Neural cell (in vitro differentiated cells): ENCODE data around the gene IRAK2.

ENCODE experiments used
- EZH2 ChIP-seq: fragments of 200-600, 300-800 bp; shearing (Covaris generic), sonication (generic); IDR thresholded peaks from 2 replicates; pipeline ENCODE4 v1.6.1; 2014; ENCODE audit warnings: antibody characterized with exemption, low read length, borderline replicate concordance, mild to moderate bottlenecking; ENCODE audit not compliant: insufficient read depth, poor library complexity, severe bottlenecking
- POLR2AphosphoS5 ChIP-seq: IDR thresholded peaks from 2 replicates; pipeline ENCODE4 v1.6.1; 2012
- TAF1 ChIP-seq: IDR thresholded peaks from 2 replicates; pipeline ENCODE4 v1.6.1; 2012; ENCODE audit warnings: low read depth
- TF ChIP-seq, protein P1 (sequence below): fragments of 450-650 bp; IDR thresholded peaks from 2 replicates; pipeline ENCODE4 v1.5.1; 2014; ENCODE audit warnings: antibody characterized with exemption, mild to moderate bottlenecking, moderate library complexity; ENCODE audit not compliant: poor library complexity, severe bottlenecking

DNA sequence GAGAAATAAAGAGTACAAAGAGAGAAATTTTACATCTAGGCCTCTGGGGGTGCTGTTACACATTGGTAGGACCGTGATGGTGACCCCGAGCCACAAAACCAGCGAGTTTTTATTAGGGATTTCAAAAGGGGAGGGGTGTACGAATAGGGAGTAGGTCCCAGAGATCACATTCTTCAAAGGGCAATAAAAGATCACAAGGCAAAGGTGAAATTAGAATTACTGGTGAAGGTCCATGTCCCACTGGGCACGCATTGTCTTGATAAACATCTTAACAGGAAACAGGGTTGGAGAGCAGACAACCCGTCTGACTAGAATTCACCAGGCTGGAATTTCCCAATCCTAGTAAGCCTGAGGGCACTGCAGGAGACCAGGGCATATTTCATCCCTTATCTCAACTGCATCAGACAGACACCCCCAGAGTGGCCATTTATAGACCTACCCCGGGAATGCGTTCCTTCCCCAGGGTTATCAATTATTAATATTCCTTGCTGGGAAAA, 4.3 kb downstream of the IRAK2 start:
- no peak for TF ChIP-seq POLR2AphosphoS5
- TF ChIP-seq, protein P1, sequence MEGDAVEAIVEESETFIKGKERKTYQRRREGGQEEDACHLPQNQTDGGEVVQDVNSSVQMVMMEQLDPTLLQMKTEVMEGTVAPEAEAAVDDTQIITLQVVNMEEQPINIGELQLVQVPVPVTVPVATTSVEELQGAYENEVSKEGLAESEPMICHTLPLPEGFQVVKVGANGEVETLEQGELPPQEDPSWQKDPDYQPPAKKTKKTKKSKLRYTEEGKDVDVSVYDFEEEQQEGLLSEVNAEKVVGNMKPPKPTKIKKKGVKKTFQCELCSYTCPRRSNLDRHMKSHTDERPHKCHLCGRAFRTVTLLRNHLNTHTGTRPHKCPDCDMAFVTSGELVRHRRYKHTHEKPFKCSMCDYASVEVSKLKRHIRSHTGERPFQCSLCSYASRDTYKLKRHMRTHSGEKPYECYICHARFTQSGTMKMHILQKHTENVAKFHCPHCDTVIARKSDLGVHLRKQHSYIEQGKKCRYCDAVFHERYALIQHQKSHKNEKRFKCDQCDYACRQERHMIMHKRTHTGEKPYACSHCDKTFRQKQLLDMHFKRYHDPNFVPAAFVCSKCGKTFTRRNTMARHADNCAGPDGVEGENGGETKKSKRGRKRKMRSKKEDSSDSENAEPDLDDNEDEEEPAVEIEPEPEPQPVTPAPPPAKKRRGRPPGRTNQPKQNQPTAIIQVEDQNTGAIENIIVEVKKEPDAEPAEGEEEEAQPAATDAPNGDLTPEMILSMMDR = no peak
- no peak for TF ChIP-seq EZH2
- no peak for TF ChIP-seq TAF1
